Activated naive CD4-positive, alpha-beta T cell treated with anti-CD3 and anti-CD28 coated beads, Interleukin-2, amount 50 U/mL, for 72 hours (primary cell): Measurements from ENCODE around the gene CRIP3. TPM values are rescaled to one million over a fixed set of nuclear protein-coding genes. Genes with fewer than 3 reads are reported as not detected.
"Not testable (repeated sequence)": the region's sequence is repeated elsewhere in the genome, so short reads cannot be mapped to it uniquely, and the experiment has no call there.

Source experiments
- ATAC-seq, 2 donors: fragments of 150-1000 bp; cut with Tn5 transposase; 2 replicates each; pipeline ENCODE4 v1.10.0; 2021; ENCODE audit warnings: mild to moderate bottlenecking in 2 of 2, moderate library complexity in 2 of 2
- DNase-seq, 2 donors: peaks; one replicate each; pipeline ENCODE4 v3.0.0; 2021 to 2022; ENCODE audit warnings: low spot score in 2 of 2
- H3K27ac Mint-ChIP-seq, 2 donors: one replicate each; pipeline ENCODE4 v1.8.0; 2022; ENCODE audit warnings: mild to moderate bottlenecking in 2 of 2, mixed read lengths in 2 of 2
- H3K36me3 Mint-ChIP-seq, 2 donors: one replicate each; pipeline ENCODE4 v1.8.0; 2022; ENCODE audit warnings: mixed read lengths in 2 of 2
- H3K9me3 Mint-ChIP-seq, 2 donors: one replicate each; pipeline ENCODE4 v1.8.0; 2022; ENCODE audit warnings: mixed read lengths in 2 of 2
- total RNA-seq, 2 donors: library from RNA; stranded (reverse); gene quantifications; one replicate each; pipeline ENCODE4 v1.2.3, GENCODE V29; 2022

The CRIP3 gene, protein sequence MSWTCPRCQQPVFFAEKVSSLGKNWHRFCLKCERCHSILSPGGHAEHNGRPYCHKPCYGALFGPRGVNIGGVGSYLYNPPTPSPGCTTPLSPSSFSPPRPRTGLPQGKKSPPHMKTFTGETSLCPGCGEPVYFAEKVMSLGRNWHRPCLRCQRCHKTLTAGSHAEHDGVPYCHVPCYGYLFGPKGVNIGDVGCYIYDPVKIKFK
- 1 to 10 TPM; 4.2 to 6.4 TPM for total RNA-seq

DNA sequence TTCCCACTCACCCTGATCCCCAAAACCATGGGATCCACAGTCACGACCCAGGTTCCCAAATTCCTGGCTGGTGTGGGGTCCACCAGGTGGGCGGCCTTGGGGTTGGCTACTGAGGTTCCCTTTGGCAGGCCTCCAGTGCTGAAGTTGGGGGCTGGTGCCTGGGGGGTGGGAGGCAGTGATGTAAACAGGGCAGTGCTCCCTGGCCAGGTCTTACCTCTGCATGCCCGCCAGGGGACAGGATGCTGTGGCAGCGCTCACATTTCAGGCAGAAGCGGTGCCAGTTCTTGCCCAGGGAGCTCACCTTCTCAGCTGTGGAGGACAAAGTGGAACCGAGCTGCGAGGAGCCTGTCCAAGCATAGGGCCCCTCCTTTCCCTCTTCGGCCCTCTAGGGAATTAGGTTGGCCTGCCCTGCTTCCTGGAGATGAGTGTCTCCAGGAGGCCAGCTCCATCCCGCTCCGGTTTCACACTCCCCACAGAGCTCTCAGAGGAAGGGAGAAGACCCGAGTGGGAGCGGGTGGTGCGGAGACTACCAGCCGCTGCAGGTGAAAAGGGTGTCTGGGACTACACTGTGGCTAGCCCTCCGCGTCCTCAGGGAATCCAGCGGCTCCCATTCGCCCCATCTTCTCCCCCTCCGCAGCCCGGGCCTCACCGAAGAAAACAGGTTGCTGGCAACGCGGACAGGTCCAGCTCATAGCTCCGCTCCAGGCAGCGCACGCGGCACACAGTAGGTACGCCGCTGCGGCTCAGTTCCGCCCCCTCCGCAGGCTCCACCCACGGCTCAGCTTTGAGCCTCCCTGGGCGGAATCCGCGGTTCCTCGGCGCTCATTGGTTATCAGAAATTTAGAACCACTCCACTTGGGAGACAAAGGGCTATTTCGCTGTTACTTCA is at the start of gene CRIP3:
CRIP3 (minus strand) TSS at position 726 of the 889 bp plus-strand sequence; CDS start at position 692, 34 bp downstream.
- H3K27ac Mint-ChIP-seq, result peak within 1 kb of the TSS in 1 of 2 donors; percentile 68
- ATAC-seq (peak; percentile 95 to 99), DNase-seq (peak; percentile 56 to 75)
- H3K36me3 Mint-ChIP-seq, result no peaks in the 10 kb centered on the region
- no peaks in the 10 kb centered on the region for H3K9me3 Mint-ChIP-seq

DNA sequence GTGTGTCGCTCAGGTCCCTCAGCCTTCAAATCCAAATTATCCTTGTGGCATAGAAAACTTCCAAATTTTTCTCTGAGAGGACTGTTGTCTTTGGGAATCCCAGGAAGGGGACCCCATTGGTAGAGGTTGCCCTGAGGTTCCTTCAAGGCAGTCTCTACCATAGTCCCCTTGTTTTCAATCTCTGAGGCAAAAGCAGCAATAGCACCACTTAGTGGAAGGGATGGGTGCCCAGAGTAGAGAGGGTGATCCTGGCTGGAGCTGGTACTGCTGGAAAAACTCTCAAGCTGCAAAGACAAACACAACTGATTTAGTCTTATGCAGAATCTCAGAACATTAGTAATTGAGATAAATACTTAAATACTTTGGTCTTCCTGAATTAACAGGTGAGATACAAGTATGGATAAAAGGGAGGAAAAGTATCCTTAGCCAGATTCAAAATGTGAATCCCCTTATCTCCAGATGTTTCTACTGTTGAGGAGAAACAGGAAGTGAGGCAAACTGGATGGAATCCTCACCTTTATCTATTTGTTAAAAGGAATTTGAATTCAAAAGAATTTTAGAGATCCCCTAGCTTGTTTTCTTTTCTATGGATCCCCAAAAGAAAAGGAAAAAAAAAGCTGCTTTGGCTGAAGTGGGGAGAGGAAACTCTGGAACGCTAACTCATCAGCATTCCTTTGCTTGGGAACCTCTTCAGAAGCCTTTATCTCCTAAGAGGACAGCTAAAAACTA is 47.4 kb upstream of the CRIP3 start:
- DNase-seq (no peak), ATAC-seq (peak in 1 of 2 donors; percentile 46)
- H3K36me3 Mint-ChIP-seq, result peaks cover 6 to 16% of the 10 kb centered on the region in 2 donors
- no peak overlapping the region for H3K27ac Mint-ChIP-seq
- no peaks in the 10 kb centered on the region for H3K9me3 Mint-ChIP-seq

DNA sequence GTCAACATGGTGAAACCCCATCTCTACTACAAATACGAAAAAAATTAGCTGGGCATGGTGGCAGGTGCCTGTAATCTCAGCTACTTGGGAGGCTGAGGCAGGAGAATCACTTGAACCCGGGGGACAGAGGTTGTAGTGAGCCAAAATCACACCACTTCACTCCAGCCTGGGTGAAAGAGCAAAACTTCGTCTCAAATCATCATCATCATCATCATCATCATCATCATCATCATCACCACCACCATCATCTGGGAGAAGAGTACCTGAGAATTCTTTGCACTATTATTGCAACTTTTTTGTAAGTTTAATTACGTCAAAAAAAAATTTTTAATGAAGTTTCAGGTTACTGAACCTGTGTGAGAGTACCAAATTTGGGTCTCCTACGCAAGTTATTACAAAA is 43.3 kb upstream of the CRIP3 start:
- peaks cover 0 to 10% of the 10 kb centered on the region in 2 donors for H3K36me3 Mint-ChIP-seq
- not testable (repeated sequence) for ATAC-seq, DNase-seq, H3K9me3 Mint-ChIP-seq, H3K27ac Mint-ChIP-seq

DNA sequence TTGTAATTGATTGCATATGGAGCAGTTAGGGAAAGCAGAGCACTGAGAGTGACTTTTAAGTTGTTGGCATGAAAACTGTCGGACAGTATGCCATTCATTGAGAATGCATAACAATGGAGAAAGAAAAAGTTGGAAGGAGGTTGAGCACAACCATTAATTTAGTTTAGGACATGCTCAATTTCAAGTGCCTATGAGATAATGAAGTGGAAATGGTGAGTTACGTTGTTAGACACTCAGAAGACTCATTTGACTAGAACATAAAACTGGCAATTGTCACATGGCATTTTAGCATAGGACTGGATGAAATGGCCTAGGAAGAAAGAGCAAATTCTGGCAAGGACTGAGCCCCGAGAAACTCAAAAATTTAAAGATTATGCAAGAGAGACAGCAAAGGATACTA is 38.8 kb upstream of the CRIP3 start:
- Mint-ChIP-seq H3K36me3 (peaks cover 0 to 8% of the 10 kb centered on the region in 2 donors), H3K27ac (no peak overlapping the region), H3K9me3 (no peaks in the 10 kb centered on the region)
- ATAC-seq, result no peak
- DNase-seq, result no peak

DNA sequence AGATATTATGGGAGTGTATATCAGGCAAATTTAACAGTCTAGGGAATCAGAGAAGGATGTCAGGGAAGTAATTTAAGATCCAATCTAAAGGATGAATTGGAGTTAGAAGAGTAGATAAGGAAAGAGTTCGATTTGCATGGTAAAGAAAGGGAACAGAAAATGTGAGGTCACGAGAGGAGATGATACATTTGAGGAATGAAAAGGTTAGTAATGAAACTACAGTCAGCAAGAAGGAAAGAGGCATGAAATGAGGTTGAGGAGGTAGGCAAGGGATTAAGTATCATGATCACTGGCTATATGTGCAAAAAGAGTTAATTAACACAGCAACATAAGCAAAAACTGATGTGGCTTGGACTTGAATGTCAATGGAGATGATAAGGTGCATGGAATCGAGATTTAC is 38.4 kb upstream of the CRIP3 start:
- Mint-ChIP-seq H3K36me3 (peaks cover 0 to 4% of the 10 kb centered on the region in 2 donors), H3K9me3 (no peaks in the 10 kb centered on the region), H3K27ac (no peak overlapping the region)
- DNase-seq (no peak), ATAC-seq (no peak)

DNA sequence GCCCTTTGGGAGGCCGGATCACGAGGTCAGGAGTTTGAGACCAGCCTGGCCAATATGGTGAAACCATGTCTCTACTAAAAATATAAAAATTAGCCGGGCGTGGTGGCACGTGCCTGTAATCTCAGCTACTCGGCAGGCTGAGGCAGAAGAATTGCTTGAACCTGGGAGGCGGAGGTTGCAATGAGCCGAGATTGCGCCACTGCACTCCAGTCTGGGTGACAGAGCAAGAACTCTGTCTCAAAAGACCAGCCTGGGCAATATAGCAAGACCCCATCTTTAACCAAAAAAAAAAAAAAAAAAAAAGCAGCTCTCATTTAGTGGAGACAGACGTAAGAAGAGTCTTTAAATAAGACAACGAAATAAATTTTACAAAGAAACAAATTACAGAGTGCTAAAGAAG is 37.6 kb upstream of the CRIP3 start:
- H3K9me3 Mint-ChIP-seq, H3K36me3 Mint-ChIP-seq, H3K27ac Mint-ChIP-seq, ATAC-seq, DNase-seq: not testable (repeated sequence)

DNA sequence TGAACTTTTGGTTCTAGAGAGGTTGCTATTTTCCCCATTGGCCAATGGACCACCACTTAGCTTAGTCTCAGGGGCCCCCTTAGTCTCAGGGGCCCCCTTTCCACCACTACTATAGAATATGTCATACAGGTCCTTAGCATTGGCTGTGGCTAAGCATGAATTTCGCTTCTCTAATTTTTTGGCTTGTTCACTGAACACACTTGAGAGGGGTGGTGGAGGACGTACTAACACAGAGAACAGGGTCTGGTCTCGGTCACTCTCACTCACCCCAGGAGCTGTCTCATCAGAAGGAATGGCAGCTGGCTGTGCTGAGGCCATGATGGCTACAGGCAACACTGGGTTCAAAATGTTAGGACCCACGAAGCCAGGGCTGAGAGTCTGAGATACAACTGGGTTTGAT is 30.5 kb upstream of the CRIP3 start:
- H3K27ac Mint-ChIP-seq, result no peak overlapping the region
- no peak for ATAC-seq
- no peak for DNase-seq
- no peaks in the 10 kb centered on the region for H3K36me3 Mint-ChIP-seq
- H3K9me3 Mint-ChIP-seq, result no peaks in the 10 kb centered on the region

DNA sequence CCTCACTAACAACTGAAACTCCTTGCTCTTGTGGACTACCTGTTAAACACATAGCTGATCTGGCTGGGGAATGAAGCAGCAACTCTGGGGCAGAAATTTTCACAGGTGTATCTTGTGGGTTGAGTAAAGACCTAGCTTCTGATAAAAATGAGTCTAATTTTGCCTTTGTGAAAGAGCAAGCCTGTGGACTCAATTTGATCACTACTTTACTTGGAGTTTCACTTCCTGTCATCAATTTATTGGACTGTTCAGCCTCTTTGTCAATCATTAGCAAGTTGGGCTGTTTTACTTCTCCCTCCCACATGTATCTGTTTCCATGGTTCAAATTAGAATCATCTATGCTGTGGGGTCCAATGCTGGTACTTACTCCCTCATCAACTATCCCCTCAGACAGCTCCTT is 29.6 kb upstream of the CRIP3 start:
- H3K36me3 Mint-ChIP-seq, result no peaks in the 10 kb centered on the region
- DNase-seq (no peak), ATAC-seq (no peak)
- H3K27ac Mint-ChIP-seq, result peak overlapping the region in 1 of 2 donors; percentile 70
- H3K9me3 Mint-ChIP-seq, result no peaks in the 10 kb centered on the region

DNA sequence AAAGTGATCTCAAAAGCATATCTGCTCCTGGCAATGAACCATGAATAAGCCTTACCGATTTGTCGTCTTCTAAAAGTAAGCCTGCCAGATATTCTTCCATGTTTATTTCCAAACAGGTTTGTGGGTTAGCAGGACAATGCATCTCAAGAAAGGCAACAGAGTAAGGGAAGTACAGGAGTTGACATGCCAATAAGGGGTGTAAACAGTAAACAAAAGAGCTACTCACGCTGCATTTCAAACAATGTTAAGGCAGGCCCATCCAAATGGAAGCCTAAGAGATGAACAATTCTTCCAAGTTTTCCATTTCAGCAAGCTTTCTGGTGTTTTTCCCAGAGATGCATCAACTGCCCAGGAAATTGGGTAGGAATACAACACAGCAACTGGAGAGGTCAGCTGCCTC is 27.8 kb upstream of the CRIP3 start:
- no peak for ATAC-seq
- H3K36me3 Mint-ChIP-seq, result no peaks in the 10 kb centered on the region

DNA sequence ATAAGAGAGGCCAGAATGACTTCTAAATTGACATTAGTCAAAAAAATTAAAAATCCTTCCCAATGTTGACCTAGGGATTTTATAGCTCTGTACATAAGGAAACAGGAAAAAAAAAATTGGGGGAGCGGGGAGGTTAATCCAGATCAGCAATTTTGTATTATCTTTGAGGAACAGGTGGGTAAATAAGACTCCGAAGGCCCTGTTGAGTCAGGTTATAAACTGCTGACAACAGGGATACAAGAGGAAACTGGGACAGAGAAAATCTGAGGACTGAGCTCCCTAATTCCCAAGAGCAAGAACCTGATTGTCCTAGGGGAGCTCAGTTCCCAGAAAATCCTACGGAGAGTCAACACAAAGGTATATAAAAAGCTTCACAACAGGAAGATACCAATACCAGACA is 26.8 kb upstream of the CRIP3 start:
- no peaks in the 10 kb centered on the region for H3K9me3 Mint-ChIP-seq
- DNase-seq, result no peak
- no peaks in the 10 kb centered on the region for H3K36me3 Mint-ChIP-seq
- H3K27ac Mint-ChIP-seq, result no peak overlapping the region
- ATAC-seq, result no peak

More for the DNA sequence above, 27.8 kb upstream of the CRIP3 start:
- no peaks in the 10 kb centered on the region for H3K9me3 Mint-ChIP-seq
- no peak overlapping the region for H3K27ac Mint-ChIP-seq
- no peak for DNase-seq

DNA sequence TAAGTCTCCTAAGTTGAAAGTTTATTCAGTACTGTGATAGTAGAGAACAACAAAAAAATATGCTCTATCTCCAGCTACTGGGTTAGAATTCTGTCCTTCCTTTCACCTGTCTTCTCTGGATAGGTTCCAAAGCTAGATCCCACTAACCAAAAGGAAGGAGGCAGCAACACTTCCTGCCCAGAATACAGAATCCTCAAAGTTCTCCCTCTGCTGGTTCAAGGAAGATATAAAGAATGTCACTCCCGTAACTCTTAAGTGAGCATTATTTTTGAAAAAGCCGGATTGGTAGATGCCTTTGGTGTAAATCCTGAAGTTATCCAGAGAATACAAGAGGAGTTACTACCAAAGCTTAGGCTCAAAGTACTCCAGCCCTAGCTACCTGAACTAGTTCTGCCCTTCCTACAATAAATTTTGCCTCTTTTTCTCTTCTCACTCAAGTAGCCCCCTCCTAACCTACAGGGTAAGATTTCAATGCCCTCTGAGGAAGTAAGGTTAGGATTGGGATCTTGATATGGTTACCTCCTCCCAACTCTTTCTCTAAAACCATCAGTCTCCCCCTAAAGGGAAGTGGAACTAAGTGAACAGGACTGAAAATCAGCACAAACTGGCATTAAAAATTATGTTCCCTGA is 26.0 kb upstream of the CRIP3 start:
- H3K9me3 Mint-ChIP-seq, result no peaks in the 10 kb centered on the region
- H3K36me3 Mint-ChIP-seq, result no peaks in the 10 kb centered on the region
- no peak overlapping the region for H3K27ac Mint-ChIP-seq
- DNase-seq (no peak), ATAC-seq (peak in 1 of 2 donors; percentile 20)

DNA sequence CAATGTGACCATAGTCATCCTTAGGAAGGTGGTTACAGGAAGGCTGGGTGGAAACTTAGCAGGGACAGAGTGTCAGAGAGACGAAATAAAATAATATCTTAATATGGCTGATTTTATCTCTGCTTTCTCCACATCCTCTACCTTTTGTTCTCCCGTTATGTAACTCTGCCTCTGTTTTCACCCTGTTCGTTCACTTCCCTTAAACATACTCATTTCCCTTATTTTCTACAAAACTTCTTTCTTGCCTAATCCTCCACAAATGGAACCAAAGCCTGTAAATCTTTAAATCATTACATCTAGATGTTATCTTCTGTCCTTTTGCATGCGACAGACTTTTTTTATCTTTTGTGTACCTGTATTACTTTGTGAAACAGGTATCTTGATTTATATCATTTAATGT is 23.3 kb upstream of the CRIP3 start:
- H3K36me3 Mint-ChIP-seq, result no peaks in the 10 kb centered on the region
- no peak overlapping the region for H3K27ac Mint-ChIP-seq

DNA sequence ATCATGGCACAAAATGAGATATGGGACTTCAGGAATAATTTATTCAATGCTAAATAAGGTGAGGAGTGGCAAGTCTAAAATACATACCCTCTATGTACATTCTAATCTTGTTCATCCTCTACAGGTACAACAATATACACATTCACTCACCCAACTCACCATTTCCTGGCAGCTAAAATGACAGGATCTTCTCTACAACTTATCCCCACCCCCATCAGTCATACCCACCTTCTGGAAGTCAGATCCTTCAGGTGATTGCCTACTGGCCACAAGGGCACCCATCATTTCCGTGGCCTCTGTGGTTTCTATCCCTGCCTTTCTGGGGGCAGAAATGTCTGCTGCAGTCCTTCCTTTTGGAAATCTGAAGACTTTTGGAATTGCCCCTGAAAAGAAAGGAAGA is 22.8 kb upstream of the CRIP3 start:
- no peaks in the 10 kb centered on the region for H3K9me3 Mint-ChIP-seq
- DNase-seq, result no peak
- peak in 1 of 2 donors; percentile 54 for ATAC-seq
- H3K36me3 Mint-ChIP-seq, result no peaks in the 10 kb centered on the region
- no peak overlapping the region for H3K27ac Mint-ChIP-seq

More for the DNA sequence above, 23.3 kb upstream of the CRIP3 start:
- no peaks in the 10 kb centered on the region for H3K9me3 Mint-ChIP-seq
- DNase-seq, result no peak
- no peak for ATAC-seq

DNA sequence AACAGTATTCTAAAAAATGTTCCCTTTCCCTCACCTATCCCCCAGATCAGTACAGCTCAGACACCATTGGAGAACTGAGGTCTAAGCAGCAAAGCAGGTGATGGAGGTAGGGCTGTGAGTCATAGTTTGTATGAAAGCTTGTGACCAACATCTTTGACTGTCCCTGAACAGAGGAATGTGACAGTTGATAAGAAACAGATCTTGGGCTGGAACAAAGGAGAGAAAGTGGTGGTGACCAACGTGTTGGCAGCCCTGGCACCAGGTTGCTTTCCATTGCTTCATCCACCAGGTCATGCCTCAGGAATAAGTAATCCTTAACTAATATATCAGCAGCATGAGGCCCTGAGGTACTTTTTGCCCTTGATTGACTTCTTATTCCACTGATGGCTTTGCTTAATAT is 19.9 kb upstream of the CRIP3 start:
- no peak for DNase-seq
- ATAC-seq, result peak in 1 of 2 donors; percentile 53
- Mint-ChIP-seq H3K9me3 (no peaks in the 10 kb centered on the region), H3K27ac (no peak overlapping the region), H3K36me3 (no peaks in the 10 kb centered on the region)

DNA sequence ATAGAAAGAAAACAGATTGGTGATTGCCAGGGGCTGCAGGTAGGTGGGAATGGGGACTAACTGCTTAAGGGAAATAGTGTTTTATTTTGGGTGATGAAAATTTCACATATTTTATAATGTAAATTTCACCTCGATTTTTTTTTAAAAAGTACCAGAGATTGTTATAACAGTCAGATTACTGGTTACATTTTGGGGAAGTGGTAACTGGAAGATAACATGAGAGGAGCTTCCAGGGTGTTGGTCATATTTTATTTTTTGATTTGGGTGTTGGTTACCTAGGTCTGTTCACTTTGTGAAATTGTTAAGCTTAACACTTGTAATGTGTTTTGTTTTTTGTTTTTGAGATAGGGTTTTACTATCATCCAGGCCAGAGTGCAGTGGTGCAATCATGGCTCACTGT is 17.2 kb upstream of the CRIP3 start:
- ATAC-seq (no peak), DNase-seq (no peak)
- Mint-ChIP-seq H3K9me3 (no peaks in the 10 kb centered on the region), H3K27ac (no peak overlapping the region), H3K36me3 (no peaks in the 10 kb centered on the region)

DNA sequence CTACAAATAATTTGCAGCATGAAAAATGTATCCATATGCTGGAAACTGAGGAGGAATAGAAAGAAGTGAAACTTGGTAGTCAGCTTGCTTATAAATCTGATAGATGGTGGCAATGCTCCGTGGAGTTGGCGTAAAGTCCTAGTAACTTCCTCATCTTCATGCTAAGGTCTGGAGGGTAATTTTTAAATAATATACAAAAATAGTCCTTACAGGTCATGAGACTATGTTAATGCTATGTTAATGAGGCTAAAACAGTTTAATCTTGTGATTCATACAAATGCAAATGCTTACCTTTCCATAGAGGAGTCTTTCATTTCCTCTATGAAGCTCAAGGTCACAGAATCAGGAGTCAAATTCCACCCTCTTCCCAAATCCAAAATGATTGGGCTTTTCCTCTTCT is 9.4 kb upstream of the CRIP3 start:
- Mint-ChIP-seq H3K36me3 (no peaks in the 10 kb centered on the region), H3K9me3 (no peaks in the 10 kb centered on the region), H3K27ac (no peak overlapping the region)
- no peak for ATAC-seq
- DNase-seq, result no peak

DNA sequence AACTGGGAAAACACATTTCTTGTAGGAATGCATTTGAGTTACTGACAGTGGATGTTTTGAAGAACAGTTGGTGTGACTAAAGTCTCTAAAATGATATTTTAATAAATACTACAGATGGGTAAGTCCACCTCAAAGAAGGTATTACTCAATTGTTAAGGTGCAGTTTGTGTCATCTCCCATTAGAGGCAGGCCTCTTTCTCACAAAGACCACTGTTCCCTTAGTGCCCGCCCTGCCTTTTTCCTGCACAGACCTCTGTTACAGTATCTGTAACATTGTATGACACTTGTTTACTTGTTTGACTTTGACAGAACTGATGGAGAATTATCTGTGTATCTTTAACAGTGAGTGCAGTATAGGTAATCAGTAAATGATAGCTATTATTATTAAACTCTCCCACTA is 5.2 kb upstream of the CRIP3 start:
- H3K9me3 Mint-ChIP-seq, result no peaks in the 10 kb centered on the region
- ATAC-seq, result no peak
- no peak for DNase-seq
- no peaks in the 10 kb centered on the region for H3K36me3 Mint-ChIP-seq
- H3K27ac Mint-ChIP-seq, result no peak overlapping the region
